ENCODE data around the gene PPM1H. TPM values are rescaled to one million over a fixed set of nuclear protein-coding genes. Genes with fewer than 3 reads are reported as not detected.

Gene PPM1H
- total and polyA plus RNA-seq, 2 of the 8 experiments (the other 6 are each of a cell fraction or from before 2014, with no cell fraction given) = 16.4 to 36.1 TPM

DNA sequence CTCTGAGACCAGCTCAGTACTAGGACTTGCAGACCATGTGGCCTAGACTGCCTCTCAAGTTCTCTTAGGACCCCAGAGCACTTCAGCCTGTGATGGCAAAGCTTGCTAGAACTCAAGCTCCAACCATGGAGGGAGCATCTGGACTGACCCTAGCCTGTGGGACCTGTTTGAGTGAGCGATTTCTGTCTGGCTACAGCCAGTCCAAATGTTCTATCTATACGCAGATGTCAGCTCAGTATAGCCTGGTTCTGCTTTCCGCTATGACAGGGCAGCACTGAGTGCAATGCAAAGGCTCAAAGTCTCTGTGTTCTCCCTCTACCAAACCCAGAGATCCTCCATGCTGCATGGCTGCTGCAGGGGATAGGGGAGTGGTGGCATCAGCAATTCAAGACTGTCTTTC lies 20.7 kb upstream of the PPM1H start:
- ChIA-PET CTCF (ENCODE audit: partially characterized antibody) (interaction anchor here (0.7 to 1.4 kb wide), 5 partner anchors 11 to 519 kb away, joined by 3 to 5 read pairs (median 4); no protein-coding TSS in a partner anchor), POLR2A (ENCODE audit: partially characterized antibody) (no interaction called here)
- Histone ChIP-seq H3K23ac (ENCODE audit: insufficient read length) (no peak overlapping the region), H2BK20ac (ENCODE audit: low read length) (peak overlapping the region; percentile 87), H3K56ac (replicated peaks; ENCODE audit: insufficient read length, low read depth, low read length) (no peak overlapping the region), H3K9me3 (ENCODE audit: insufficient read depth in 2 of 2, low read depth in 1 of 2, low read length in 1 of 2) (no peaks in the 10 kb centered on the region), H3K27ac (ENCODE audit: low read depth, low read length) (no peak overlapping the region), H2BK12ac (ENCODE audit: low read depth, low read length) (peak overlapping the region; percentile 60; the same call in 1 of the 2 replicates), H3K4me1 (replicated peaks in 1 of 4; ENCODE audit: control insufficient read depth in 3 of 4, insufficient read depth in 4 of 4, low read length in 3 of 4) (peaks cover 0 to 4% (median 0%) of the 10 kb centered on the region in 4 experiments; a peak in 1 of 7 replicates), H4K91ac (replicated peaks; ENCODE audit: insufficient read length, low read length) (no peak overlapping the region), H2BK120ac (replicated peaks; ENCODE audit: low read depth, low read length) (peak overlapping the region; percentile 18), H3K36me3 (ENCODE audit: control insufficient read depth in 2 of 4, insufficient read depth in 4 of 4, low read length in 3 of 4) (no peaks in the 10 kb centered on the region), H3K14ac (ENCODE audit: insufficient read length) (no peak overlapping the region), H2AK5ac (ENCODE audit: low read depth, low read length) (0 out of 2 replicates have a peak overlapping the region, but pooled peaks have one; percentile 28), H4K8ac (ENCODE audit: extremely low read depth, insufficient read depth, low read length) (no peak overlapping the region), H3K4ac (replicated peaks; ENCODE audit: insufficient read length, low read depth, low read length) (peak overlapping the region; percentile 4), H3K79me1 (ENCODE audit: low read depth, low read length) (no peaks in the 10 kb centered on the region), H3K9ac (replicated peaks in 1 of 4; ENCODE audit: extremely low read depth in 1 of 4, low read depth in 3 of 4, low read length in 3 of 4) (no peak overlapping the region), H3K4me2 (ENCODE audit: insufficient read depth in 1 of 2, low read depth in 2 of 2, low read length in 2 of 2) (no peak overlapping the region), H2BK5ac (ENCODE audit: low read depth, low read length) (no peak overlapping the region; the same call in 1 of the 2 replicates), H4K20me1 (replicated peaks in 1 of 2; ENCODE audit: control insufficient read depth in 1 of 2, insufficient read depth in 2 of 2, low read length in 2 of 2) (no peaks in the 10 kb centered on the region), H3K79me2 (ENCODE audit: control insufficient read depth in 1 of 2, insufficient read depth in 2 of 2, low read length in 2 of 2) (no peaks in the 10 kb centered on the region), H2AFZ (ENCODE audit: low read length) (no peak overlapping the region), H4K5ac (ENCODE audit: insufficient read length, low read depth, low read length) (no peak overlapping the region), H3K4me3 (ENCODE audit: extremely low read depth in 1 of 4, insufficient read depth in 2 of 4, low read depth in 3 of 4, low read length in 4 of 4) (no peak overlapping the region), H3K23me2 (ENCODE audit: low read depth, low read length) (no peaks in the 10 kb centered on the region), H3K27me3 (replicated peaks in 1 of 4; ENCODE audit: control insufficient read depth in 3 of 4, extremely low read depth in 1 of 4, insufficient read depth in 3 of 4, low read length in 3 of 4) (peaks cover 0 to 5% (median 0%) of the 10 kb centered on the region in 4 experiments; a peak in 1 of 7 replicates), H2BK15ac (ENCODE audit: low read length) (peak overlapping the region; percentile 24; the same call in 1 of the 2 replicates), H3K18ac (ENCODE audit: extremely low read depth, low read length) (peak overlapping the region; percentile 66)
- no peak for FAIRE-seq
- 89% methylated on average over 3 of the region's 3 CpGs; no CpG with 5 or more reads in 1 of the 2 experiments for WGBS, 2 experiments (ENCODE audit: extremely low coverage in 1 of 2, insufficient coverage in 1 of 2, insufficient read length in 1 of 2, insufficient replicate concordance in 2 of 2, low coverage in 1 of 2, low lambda C conversion rate in 2 of 2, missing lambda C conversion rate in 1 of 2)
- no peak for DNase-seq (ENCODE audit: low read depth in 1 of 2, low spot score in 2 of 2)
- no peak for TF ChIP-seq CREB1 (IDR thresholded peaks at IDR 0.05)
- TF ChIP-seq TCF12 (IDR thresholded peaks at IDR 0.05; ENCODE audit: low read depth, low read length) = no peak
- no peak for TF ChIP-seq CBX5 (IDR thresholded peaks at IDR 0.05; ENCODE audit: low read depth, low read length)
- no peak for TF ChIP-seq KDM4A (IDR thresholded peaks at IDR 0.05; ENCODE audit: low read depth, low read length, severe bottlenecking)
- no peak for TF ChIP-seq SP1 (IDR thresholded peaks at IDR 0.05; ENCODE audit: low read depth, low read length)
- TF ChIP-seq KDM1A (IDR thresholded peaks at IDR 0.05; ENCODE audit: borderline replicate concordance, low read length) = no peak
- no peak for TF ChIP-seq SRF (IDR thresholded peaks at IDR 0.05; ENCODE audit: low read depth, low read length)
- TF ChIP-seq EP300 (IDR thresholded peaks at IDR 0.05; ENCODE audit: borderline replicate concordance in 1 of 2, low read depth in 2 of 2, low read length in 2 of 2) = no peak
- TF ChIP-seq ASH2L (IDR thresholded peaks at IDR 0.05; ENCODE audit: low read length) = no peak
- TF ChIP-seq EZH2 (IDR thresholded peaks at IDR 0.05; ENCODE audit: low read depth, low read length, severe bottlenecking) = no peak
- no peak for TF ChIP-seq HDAC6 (IDR thresholded peaks at IDR 0.05; ENCODE audit: low read depth, low read length)
- TF ChIP-seq BCL11A (IDR thresholded peaks at IDR 0.05; ENCODE audit: low read depth in 2 of 2, low read length in 2 of 2) = no peak
- TF ChIP-seq SIX5 (IDR thresholded peaks at IDR 0.05; ENCODE audit: low read depth, low read length) = no peak
- no peak for TF ChIP-seq TAF1 (IDR thresholded peaks at IDR 0.05; ENCODE audit: low read depth, low read length)
- TF ChIP-seq FOSL1 (IDR thresholded peaks at IDR 0.05; ENCODE audit: insufficient read depth, low read depth, low read length) = no peak
